NOMO-1 treated with dmso at 0.1 percent for 144 hours (cell line): Measurements from ENCODE around the gene GREB1.

Experiments
- DNase-seq: peaks from one replicate; lab custom pipeline; 2025; ENCODE audit not compliant: unreplicated experiment; lab: John Stamatoyannopoulos, UW

GREB1 gene

GRCh38 chr2:11597538-11598225 lies 63.8 kb downstream of the GREB1 start:
- DNase-seq: no peak

- DNase-seq: no peak
Observed at GRCh38 chr2:11598228-11598731, 64.4 kb downstream of the GREB1 start.

- no peak for DNase-seq
Observed at GRCh38 chr2:11602563-11603204, 68.8 kb downstream of the GREB1 start.

- DNase-seq: no peak
Observed at GRCh38 chr2:11610624-11611242, 76.9 kb downstream of the GREB1 start.

- DNase-seq: no peak
Observed at GRCh38 chr2:11611251-11611650, 77.4 kb downstream of the GREB1 start.

GRCh38 chr2:11612553-11613215 lies 78.8 kb downstream of the GREB1 start:
- DNase-seq: no peak

GRCh38 chr2:11613297-11613696 lies 79.5 kb downstream of the GREB1 start:
- no peak for DNase-seq

- DNase-seq: no peak
Observed at GRCh38 chr2:11615209-11615608, 81.4 kb downstream of the GREB1 start.

GRCh38 chr2:11616097-11616687 lies 82.3 kb downstream of the GREB1 start:
- no peak for DNase-seq

- DNase-seq: no peak
Observed at GRCh38 chr2:11616851-11617415, 83.1 kb downstream of the GREB1 start.

GRCh38 chr2:11617527-11617926 lies 83.7 kb downstream of the GREB1 start:
- no peak for DNase-seq

- DNase-seq: no peak
Observed at GRCh38 chr2:11617984-11618707, 84.3 kb downstream of the GREB1 start.

GRCh38 chr2:11618708-11619062 lies 84.8 kb downstream of the GREB1 start:
- DNase-seq: no peak

GRCh38 chr2:11621410-11621809 lies 87.6 kb downstream of the GREB1 start:
- no peak for DNase-seq

GRCh38 chr2:11622611-11623010 lies 88.8 kb downstream of the GREB1 start:
- no peak for DNase-seq

GRCh38 chr2:11624893-11625292 lies 91.0 kb downstream of the GREB1 start:
- DNase-seq: no peak

- DNase-seq: no peak
Observed at GRCh38 chr2:11625671-11626070, 91.8 kb downstream of the GREB1 start.

- DNase-seq: no peak
Observed at GRCh38 chr2:11628675-11629074, 94.8 kb downstream of the GREB1 start.

GRCh38 chr2:11629215-11629614 lies 95.4 kb downstream of the GREB1 start:
- no peak for DNase-seq

GRCh38 chr2:11629851-11630250 lies 96.0 kb downstream of the GREB1 start:
- no peak for DNase-seq
